HG02623 (cell line): ENCODE measurements around the gene GSTO2.
A peak's percentile ranks its signal among the peaks of the same experiment; 100 is the strongest.

Source experiments
- ATAC-seq: cut with Tn5 transposase; IDR thresholded peaks from one replicate; pipeline ENCODE4 v1.9.1; 2021; ENCODE audit warnings: moderate library complexity; ENCODE audit not compliant: unreplicated experiment

Gene GSTO2

GRCh38 chr10:104324221-104324686 lies 55.3 kb downstream of the GSTO2 start:
- no peak for ATAC-seq

DNA sequence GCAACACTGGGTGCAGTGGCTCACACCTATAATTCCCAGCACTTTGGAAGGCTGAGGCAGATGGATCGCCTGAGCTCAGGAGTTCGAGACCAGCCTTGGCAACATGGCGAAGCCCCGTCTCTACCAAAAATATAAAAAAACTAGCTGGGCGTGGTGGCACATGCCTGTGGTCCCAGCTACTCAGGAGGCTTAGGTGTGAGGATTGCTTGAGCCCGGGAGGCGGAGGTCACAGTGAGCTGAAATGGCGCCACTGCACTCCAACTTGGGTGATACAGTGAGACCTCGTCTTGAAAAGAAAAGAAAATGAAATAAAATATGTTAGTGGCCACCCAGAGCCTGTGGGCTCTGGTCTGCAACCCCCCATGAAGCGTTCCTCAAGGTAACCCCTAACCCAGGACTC lies 55.9 kb downstream of the GSTO2 start:
- no peak for ATAC-seq

GRCh38 chr10:104325436-104326435 lies 56.8 kb downstream of the GSTO2 start:
- no peak for ATAC-seq

GRCh38 chr10:104326991-104327610 lies 58.1 kb downstream of the GSTO2 start:
- no peak for ATAC-seq

DNA sequence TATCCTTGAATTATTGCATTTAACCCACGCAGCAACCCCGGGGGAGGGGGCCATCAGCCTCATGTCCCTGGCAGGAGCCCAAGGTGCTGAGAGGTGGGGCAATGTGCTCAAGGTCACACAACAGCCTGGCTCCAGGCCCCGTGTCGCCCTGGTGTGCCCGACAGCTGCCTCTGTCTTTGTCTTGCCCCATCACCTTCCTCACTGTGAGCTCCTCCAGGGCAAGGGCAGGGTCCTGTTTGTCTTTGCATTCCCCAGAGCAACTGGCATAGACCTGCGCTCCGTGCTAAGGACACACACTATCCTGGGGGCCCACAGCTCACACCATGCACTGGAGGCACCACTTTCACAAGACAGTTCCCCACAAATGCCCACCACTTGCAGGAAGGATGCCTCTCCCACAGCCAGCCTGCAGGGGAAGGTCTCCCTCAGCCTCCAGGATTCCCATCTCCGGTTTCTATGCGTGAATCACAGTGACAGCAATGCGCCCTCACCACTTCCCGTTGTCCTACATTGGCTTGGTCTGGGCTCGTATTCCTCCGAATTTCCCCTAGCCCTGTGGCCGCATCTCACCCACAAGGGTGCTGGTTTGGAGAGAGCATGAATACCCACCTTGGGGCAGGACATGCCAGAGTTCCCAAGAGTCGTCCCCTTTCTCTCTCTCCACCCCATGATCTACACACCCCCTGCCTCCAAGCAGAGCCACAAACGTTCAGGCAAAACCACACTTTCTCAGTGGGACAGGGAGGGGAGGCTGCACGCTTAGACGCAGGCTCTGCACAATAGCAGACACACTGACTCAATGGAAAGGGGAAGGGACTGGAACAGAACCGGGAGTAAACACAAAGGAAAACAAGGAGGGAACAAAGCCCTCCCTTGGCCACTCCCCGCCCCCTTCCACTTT lies 59.0 kb downstream of the GSTO2 start:
- no peak for ATAC-seq

DNA sequence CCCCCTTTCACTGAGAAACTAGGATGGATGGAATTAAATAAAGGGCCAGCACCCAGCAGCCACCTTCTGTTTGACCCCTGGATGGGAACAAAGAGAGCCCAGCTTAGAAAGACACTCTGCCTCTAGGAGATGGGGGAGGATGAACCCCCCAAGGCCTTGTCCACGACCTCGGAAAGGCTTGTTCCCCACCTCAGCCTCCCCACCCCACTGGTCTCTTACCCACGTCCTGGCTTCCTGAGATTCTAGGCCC lies 59.6 kb downstream of the GSTO2 start:
- ATAC-seq: no peak

- peak; percentile 43 for ATAC-seq
Observed at GRCh38 chr10:104328896-104329710, 60.1 kb downstream of the GSTO2 start.

- ATAC-seq: no peak
Observed at GRCh38 chr10:104329735-104330134, 60.8 kb downstream of the GSTO2 start.

- ATAC-seq: no peak
Observed at GRCh38 chr10:104330168-104331110, 61.5 kb downstream of the GSTO2 start.

DNA sequence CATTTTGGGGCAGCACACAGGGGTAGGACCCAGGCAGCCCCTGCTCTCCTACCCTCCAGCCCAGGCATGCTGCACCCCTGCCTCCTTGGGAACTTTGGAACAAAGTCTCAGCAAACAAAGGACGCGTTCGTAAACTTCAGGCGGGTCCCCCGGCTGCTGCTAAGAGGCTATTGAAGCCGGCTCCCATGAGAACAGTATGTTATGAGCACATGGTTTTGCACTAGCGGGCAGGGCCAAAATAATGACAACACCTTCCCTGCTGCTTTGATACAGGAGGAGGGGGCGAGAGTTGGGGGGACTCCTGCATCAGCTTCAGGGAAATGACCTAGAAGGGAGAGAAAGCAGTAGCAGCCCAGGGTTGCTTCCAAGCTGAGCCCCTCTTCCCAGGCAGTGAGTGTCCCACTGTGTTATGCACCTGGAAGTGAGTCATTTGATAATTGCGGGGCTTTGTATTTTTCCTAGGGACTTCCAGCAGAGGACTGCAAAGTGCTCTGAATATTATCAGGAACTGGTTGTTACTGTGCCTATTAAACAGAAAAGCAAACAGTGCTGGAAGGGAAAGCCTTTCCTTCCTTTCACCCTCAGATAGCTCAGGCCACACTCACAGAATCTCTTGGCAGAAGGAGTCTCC lies 62.3 kb downstream of the GSTO2 start:
- no peak for ATAC-seq

DNA sequence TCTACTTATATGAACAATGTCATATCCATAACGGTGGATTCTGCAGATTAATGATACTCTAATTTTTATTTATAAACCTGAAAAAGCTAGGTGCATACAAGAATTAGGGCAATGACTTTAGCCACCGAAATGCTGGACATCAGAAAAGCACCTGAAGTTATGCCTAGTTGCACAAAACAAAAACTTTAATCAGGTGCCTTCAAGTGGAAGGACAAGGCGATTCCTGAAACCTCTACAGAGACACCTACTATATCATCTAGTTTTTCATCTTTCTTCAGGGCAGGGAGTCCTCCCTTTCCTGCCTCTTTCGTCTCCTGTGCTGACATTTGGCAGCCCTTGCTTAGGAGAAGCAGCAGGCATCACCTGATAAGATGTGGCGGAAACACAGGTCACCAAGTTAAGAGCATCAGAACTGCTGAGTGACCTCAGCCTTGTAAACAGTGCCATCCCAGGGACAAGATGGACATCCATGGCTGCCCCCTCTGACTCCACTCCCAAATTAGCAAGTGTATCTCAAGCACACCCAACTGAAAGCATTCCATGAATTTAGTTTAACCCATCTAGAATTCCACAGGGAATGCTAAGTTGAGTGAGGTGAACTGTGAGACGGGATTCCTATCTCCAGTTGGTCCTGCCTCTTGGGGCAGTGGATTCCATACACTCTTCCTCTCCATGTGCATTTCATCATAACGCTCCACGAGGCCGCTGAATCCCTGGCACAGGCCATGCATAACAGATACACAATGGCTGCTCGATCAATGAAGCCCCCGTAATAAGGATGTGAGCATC lies 63.5 kb downstream of the GSTO2 start:
- no peak for ATAC-seq

- ATAC-seq: no peak
Observed at GRCh38 chr10:104333032-104333727, 64.2 kb downstream of the GSTO2 start.

- ATAC-seq: no peak
Observed at GRCh38 chr10:104333728-104334373, 64.9 kb downstream of the GSTO2 start.

GRCh38 chr10:104334561-104334960 lies 65.6 kb downstream of the GSTO2 start:
- no peak for ATAC-seq

DNA sequence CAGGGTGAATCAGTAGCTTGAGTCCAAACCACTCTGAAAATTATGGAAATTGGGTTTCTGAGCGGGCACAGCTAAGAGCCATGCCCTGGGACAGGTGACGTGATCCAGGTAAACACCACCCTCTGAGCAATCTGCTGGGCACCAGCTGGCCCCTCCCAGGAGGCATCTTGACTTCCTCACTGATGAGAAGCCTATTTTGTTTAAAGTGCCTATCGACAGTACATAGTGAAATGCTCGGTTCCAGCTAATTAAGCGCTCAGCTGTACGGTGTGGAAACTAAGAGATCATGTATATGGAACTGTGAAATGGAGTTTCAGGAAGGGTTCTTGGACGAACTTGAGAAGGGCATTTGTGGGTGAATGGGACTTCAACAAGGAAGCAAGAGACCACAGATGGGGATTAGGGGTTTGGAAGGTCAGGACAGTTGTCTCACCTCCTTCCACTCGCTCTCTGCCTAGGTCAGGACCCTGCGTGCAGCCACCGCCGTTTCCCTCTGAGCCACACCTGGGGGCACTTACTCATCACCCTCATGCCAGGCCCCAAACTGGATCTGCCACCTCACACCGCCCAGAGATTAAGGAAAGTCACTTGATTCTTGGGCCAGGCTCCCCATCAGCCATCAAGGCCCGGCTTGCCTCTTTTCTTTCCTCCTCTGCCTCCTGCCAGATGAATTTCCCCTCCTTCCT lies 66.1 kb downstream of the GSTO2 start:
- no peak for ATAC-seq

DNA sequence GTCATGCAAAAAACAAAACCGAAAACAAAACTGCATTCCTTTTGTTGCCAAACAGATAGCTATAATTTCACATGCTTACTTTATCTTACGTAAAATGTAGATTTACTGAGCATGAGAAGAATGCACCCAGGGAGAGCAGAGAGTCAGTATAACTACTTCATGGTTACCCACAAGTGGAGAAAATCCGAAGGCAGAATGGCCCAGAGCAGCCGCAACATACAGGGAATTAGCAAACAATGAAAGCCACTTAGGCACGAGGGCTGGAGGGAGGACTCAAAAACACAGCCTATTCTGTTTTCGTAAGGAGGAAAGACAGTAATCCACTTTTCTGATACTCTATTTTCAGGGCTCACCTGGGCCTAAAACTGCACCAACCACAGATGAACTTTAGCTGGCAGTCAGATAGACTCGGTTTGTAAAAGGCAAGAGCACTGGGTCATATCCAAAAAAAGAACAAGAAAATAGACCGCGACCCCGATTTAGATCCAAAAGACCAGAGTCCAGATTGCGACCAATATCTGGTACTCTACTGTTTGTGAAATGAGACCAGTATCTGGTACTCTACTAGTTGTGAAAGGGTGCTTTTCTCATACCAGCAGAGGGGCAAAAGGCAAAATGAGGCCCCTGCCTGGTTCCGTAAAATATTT lies 68.0 kb downstream of the GSTO2 start:
- peak; percentile 24 for ATAC-seq
